Thyroid gland (tissue), 4 donors: Measurements from ENCODE around the gene TYMP. TPM values are rescaled to one million over a fixed set of nuclear protein-coding genes. Genes with fewer than 3 reads are reported as not detected.
A peak's percentile ranks its signal among the peaks of the same experiment; 100 is the strongest.

Source experiments
- DNase-seq, 2 donors: peaks; one replicate each; pipeline ENCODE4 v3.0.0-alpha.2; 2019
- H3K27ac ChIP-seq, 3 donors: fragments of 200-600 bp; sonication (generic); 1 replicate in 2 of 3; 2 replicates in 1 of 3; pipeline ENCODE4 v1.5.1; 2016 to 2019; ENCODE audit warnings: mild to moderate bottlenecking in 1 of 3, moderate library complexity in 1 of 3
- H3K27me3 ChIP-seq: fragments of 200-600 bp; sonication (generic); one replicate; pipeline ENCODE4 v1.5.1; 2019
- H3K36me3 ChIP-seq, 2 donors: fragments of 200-600 bp; sonication (generic); one replicate each; pipeline ENCODE4 v1.5.1; 2016 to 2019
- H3K4me1 ChIP-seq, 2 donors: fragments of 200-600 bp; sonication (generic); one replicate each; pipeline ENCODE4 v1.5.1; 2017 to 2019
- H3K4me3 ChIP-seq, 3 donors: fragments of 200-600 bp; sonication (generic); replicated peaks in 1 of 3; 1 replicate in 2 of 3; 2 replicates in 1 of 3; pipeline ENCODE4 v1.5.1; 2016; ENCODE audit warnings: mild to moderate bottlenecking in 1 of 3
- H3K9me3 ChIP-seq: fragments of 200-600 bp; sonication (generic); one replicate; pipeline ENCODE4 v1.5.1; 2017
- POLR2A ChIP-seq, 2 donors: fragments of 450-650 bp; IDR thresholded peaks; one replicate each; pipeline ENCODE4 v1.6.1; 2017; ENCODE audit warnings: antibody characterized with exemption in 2 of 2, mild to moderate bottlenecking in 2 of 2, moderate library complexity in 1 of 2
- WGBS, 2 donors: methylation state at CpG; one replicate each; pipeline ENCODE4 v1.1.5; 2017; 5-methylcytosine and 5-hydroxymethylcytosine counted together
- intact Hi-C: fragments of 100-400 bp; cut with DNase I; formaldehyde crosslinking; loops from one replicate; pipeline ENCODE4 v1.15.1; 2023
- total RNA-seq, 4 donors: library from RNA; depleted of rRNA; stranded (reverse); fragments of >200 nt; gene quantifications; one replicate each; pipeline ENCODE4 v1.2.3, GENCODE V29; 2016
- TF ChIP-seq, protein P1 (sequence below), 6 experiments: fragments of 200-600 bp in 3 of 6; fragments of 450-650 bp in 3 of 6; sonication (generic) in 3 of 6; IDR thresholded peaks; one replicate each; pipeline ENCODE4 v1.5.1; 2016 to 2019; ENCODE audit warnings: antibody characterized with exemption in 6 of 6, mild to moderate bottlenecking in 2 of 6, inconsistent platforms in 1 of 6, moderate library complexity in 1 of 6

The TYMP gene, protein sequence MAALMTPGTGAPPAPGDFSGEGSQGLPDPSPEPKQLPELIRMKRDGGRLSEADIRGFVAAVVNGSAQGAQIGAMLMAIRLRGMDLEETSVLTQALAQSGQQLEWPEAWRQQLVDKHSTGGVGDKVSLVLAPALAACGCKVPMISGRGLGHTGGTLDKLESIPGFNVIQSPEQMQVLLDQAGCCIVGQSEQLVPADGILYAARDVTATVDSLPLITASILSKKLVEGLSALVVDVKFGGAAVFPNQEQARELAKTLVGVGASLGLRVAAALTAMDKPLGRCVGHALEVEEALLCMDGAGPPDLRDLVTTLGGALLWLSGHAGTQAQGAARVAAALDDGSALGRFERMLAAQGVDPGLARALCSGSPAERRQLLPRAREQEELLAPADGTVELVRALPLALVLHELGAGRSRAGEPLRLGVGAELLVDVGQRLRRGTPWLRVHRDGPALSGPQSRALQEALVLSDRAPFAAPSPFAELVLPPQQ
- total RNA-seq, result 10 to 100 TPM; 28.0 to 61.0 (median 33.6) TPM

DNA sequence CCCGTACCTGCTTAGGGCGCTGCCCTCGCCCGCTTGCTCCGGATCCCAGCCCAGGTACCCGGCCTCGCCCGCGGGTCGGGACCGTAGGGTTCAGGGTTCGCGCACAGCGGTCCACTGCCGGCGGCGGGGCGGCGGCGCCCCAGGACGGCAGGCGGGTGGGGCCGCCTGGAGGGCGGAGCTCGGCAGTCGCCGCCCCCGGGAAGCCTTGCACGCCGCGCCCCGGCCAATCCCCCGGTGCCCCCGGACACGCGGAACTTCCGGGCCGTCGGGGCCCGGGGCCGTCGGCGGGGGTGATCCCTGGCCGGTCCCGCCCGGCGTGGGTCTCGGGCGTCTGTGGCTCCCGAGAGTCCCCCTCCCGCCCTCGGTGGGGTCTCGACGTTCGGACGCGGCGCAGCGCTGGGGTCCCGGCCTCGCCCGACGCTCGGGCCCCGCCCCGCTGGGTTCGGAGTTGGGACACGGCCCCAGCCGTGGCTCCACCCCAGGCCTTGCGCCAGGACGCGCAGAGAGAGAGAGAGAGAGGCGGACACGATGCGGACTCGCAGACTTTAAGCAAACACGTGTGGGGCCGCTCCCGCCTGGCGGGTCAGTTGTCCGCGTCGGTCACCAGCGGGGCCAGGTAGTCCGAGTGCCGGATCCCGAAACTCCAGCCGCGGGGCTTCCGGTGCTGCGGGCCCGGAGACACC lies at the start of gene TYMP:
TSS of gene TYMP (minus strand) at position 116 of the 683 bp plus-strand sequence. CDS start 303 bp downstream, outside the sequence.
- Histone ChIP-seq H3K36me3 (no peaks in the 10 kb centered on the region), H3K27me3 (no peaks in the 10 kb centered on the region), H3K9me3 (no peaks in the 10 kb centered on the region), H3K4me1 (peaks cover 33 to 49% of the 10 kb centered on the region in 2 donors), H3K27ac (peak within 1 kb of the TSS; percentile 81 to 99 (median 85)), H3K4me3 (peak within 1 kb of the TSS; percentile 2 to 81 (median 28))
- intact Hi-C loops, result no loop called here
- WGBS, 2 donors, result 0% methylated on average over 21 of the region's 92 CpGs; no CpG with 5 or more reads in 1 of the 2 donors
- peak; percentile 78 to 83 for DNase-seq
- TF ChIP-seq, protein P1, sequence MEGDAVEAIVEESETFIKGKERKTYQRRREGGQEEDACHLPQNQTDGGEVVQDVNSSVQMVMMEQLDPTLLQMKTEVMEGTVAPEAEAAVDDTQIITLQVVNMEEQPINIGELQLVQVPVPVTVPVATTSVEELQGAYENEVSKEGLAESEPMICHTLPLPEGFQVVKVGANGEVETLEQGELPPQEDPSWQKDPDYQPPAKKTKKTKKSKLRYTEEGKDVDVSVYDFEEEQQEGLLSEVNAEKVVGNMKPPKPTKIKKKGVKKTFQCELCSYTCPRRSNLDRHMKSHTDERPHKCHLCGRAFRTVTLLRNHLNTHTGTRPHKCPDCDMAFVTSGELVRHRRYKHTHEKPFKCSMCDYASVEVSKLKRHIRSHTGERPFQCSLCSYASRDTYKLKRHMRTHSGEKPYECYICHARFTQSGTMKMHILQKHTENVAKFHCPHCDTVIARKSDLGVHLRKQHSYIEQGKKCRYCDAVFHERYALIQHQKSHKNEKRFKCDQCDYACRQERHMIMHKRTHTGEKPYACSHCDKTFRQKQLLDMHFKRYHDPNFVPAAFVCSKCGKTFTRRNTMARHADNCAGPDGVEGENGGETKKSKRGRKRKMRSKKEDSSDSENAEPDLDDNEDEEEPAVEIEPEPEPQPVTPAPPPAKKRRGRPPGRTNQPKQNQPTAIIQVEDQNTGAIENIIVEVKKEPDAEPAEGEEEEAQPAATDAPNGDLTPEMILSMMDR (IDR thresholded peaks at IDR 0.05), result no peak
- peak; percentile 23 to 71 for TF ChIP-seq POLR2A (IDR thresholded peaks at IDR 0.05)

DNA sequence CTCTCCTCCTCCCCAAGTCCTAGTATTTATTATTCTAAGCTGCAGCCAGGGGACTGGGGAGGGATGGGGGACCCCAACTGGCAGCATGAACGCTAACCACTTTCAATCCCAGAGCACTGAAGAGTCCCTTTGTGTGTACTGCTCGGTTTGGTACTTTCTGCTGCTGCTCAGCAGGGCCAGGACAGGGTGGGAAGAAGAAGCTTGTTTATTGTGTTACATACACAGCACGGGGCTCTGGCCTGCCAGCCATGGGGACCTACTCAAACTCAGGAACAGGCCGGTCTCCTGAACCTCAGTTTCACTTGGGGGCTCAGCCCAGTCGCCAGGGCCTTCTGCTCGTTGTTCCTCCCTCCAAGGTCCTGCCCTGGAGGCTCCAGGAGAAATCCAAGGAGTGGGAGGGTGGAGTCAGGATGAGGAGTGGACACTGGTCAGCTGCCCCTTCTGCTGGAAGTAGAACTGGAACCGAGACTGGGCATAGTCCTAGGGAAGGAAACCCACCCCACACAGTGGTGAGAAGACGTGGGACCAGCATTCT lies 49.0 kb upstream of the TYMP start:
- intact Hi-C loops, result no loop called here
- no peaks in the 10 kb centered on the region for H3K36me3 ChIP-seq
- DNase-seq, result no peak

DNA sequence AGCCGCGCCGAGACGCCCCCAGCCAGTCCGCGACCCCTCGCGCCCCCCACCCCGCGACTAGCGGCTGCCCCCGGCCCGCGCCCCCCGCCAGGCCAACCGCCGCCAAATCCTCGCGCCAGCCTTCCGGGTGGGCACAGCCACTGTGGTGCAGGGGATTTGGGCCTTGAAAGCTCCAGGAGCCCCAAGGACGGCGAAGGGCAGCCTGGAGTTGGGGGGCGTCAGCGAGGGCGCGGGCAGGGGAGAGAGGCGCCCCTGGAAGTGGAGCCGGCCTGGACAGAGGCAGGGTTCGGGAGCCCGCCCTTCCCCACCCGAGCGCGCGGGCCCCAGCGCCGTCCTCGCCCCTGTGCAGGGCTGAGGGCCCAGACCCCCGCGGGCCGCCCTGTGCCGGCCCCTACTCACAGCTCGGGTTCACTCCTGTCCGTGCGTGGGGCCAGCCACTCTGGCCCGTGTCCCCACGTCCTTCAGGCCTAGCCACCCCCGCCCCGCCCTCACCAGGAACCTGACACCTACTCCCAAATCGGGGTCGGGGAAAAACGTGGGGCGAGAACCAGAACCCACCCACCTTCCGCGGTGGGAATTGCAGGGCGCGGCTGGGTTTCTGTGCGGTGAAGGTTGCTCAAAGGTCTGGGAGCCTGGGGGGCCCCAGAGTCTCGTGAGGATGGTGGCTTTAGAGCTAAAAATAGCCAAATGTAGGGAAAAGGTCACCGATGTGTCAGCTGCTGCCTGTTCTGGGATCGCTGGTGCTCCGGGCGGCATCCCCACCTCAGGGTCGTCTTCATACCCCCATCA lies 48.4 kb upstream of the TYMP start, which contains the start of gene CPT1B:
TSS of gene CPT1B (minus strand) at position 441 of the 789 bp plus-strand sequence. CDS start 512 bp downstream, outside the sequence.
- WGBS, 2 donors, result 34 to 51% methylated on average over 21 of the region's 63 CpGs
- peaks cover 13 to 29% of the 10 kb centered on the region in 2 donors for H3K4me1 ChIP-seq
- H3K4me3 ChIP-seq, result no peak within 1 kb of the TSS
- H3K27me3 ChIP-seq, result no peaks in the 10 kb centered on the region
- intact Hi-C loops, result no loop called here
- H3K9me3 ChIP-seq, result no peaks in the 10 kb centered on the region
- peak within 1 kb of the TSS in 1 of 3 donors; percentile 33 for H3K27ac ChIP-seq
- no peak for DNase-seq
- no peaks in the 10 kb centered on the region for H3K36me3 ChIP-seq
- TF ChIP-seq POLR2A (IDR thresholded peaks at IDR 0.05), result no peak
- TF ChIP-seq, protein P1 (IDR thresholded peaks at IDR 0.05), result no peak

More for the DNA sequence above, 49.0 kb upstream of the TYMP start:
- TF ChIP-seq POLR2A (IDR thresholded peaks at IDR 0.05), result no peak
- TF ChIP-seq, protein P1 (IDR thresholded peaks at IDR 0.05), result no peak
- Histone ChIP-seq H3K4me1 (peaks cover 13 to 34% of the 10 kb centered on the region in 2 donors), H3K9me3 (no peaks in the 10 kb centered on the region), H3K27ac (peak overlapping the region in 1 of 3 donors; percentile 33), H3K27me3 (no peaks in the 10 kb centered on the region), H3K4me3 (no peak overlapping the region)
- 82 to 87% methylated on average over 5 to 7 of the region's 8 CpGs for WGBS, 2 donors

DNA sequence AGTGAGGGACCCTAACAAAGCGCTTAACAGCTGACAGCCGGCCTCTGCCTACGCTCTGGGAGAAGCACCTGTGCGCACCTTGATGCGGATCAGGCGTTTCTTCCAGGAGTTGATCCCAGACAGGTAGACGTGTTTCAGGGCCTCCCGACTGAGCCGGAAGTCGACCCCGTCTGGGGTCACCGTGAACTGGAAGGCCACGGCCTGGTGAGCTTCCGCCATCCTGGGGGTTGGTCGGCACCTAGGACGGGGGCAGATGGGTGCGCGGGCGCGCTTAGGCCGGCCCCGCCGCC lies 47.8 kb upstream of the TYMP start:
- Histone ChIP-seq H3K27me3 (no peaks in the 10 kb centered on the region), H3K9me3 (no peaks in the 10 kb centered on the region), H3K4me3 (no peak overlapping the region), H3K27ac (no peak overlapping the region), H3K36me3 (no peaks in the 10 kb centered on the region), H3K4me1 (peaks cover 13 to 29% of the 10 kb centered on the region in 2 donors)
- no peak for DNase-seq
- TF ChIP-seq, protein P1 (IDR thresholded peaks at IDR 0.05), result no peak
- no peak for TF ChIP-seq POLR2A (IDR thresholded peaks at IDR 0.05)
- intact Hi-C loops, result no loop called here
- WGBS, 2 donors, result 87 to 100% methylated on average over 2 to 6 of the region's 23 CpGs
